K562 (cell line): ENCODE data around the gene APC2. TPM values are rescaled to one million over a fixed set of nuclear protein-coding genes. Genes with fewer than 3 reads are reported as not detected.

Experiments used
- ATAC-seq: fragments of 200-7000 bp; cut with Tn5 transposase; 3 replicates; pipeline ENCODE4 v1.9.1; 2020; ENCODE audit warnings: moderate library complexity
- BruUV-seq: library from RNA; stranded (reverse); fragments of 400-500 nt; replicated peaks from 2 replicates; lab custom pipeline; 2021; lab: Mats Ljungman, UMichigan
- CTCF ChIA-PET: fragments of 300-600 bp; formaldehyde crosslinking; extraction: SDS; loops from one replicate; lab custom pipeline; 2021; ENCODE audit warnings: low intra/inter-chr PET ratio; lab: Yijun Ruan, JAX
- POLR2A ChIA-PET: fragments of 300-600, 350-650 bp; sonication (Branson Sonifier 250); formaldehyde crosslinking; extraction: SDS; loops from one replicate; lab custom pipeline; 2021; ENCODE audit warnings: antibody characterized with exemption, inconsistent platforms; lab: Yijun Ruan, JAX
- DNase-seq, 4 experiments: peaks; one replicate each; pipeline versions ENCODE4 v3.0.0 to v3.0.0-alpha.2; 2011 to 2018; ENCODE audit warnings: low spot score in 3 of 4, mixed read lengths in 3 of 4; ENCODE audit errors: extremely low read depth in 1 of 4
- FAIRE-seq: peaks from 2 replicates; lab custom pipeline; 2011; peaks lifted over from hg19 to GRCh38; lab: Jason Lieb, UNC
- H2AFZ ChIP-seq: 2 replicates; pipeline ENCODE4 v1.6.0; 2011; ENCODE audit warnings: low read depth, low read length, control low read depth, inconsistent platforms
- H3K27ac ChIP-seq: fragments of 200-600 bp; 3 replicates; pipeline ENCODE4 v1.8.0; 2011; ENCODE audit warnings: low read depth, mild to moderate bottlenecking, control low read depth, inconsistent platforms, low read length, moderate library complexity, mixed read lengths; ENCODE audit errors: extremely low read depth
- H3K27me3 ChIP-seq, 2 experiments: fragments of 300-600 bp in 1 of 2; 2 replicates in 1 of 2; 3 replicates in 1 of 2; pipeline versions ENCODE4 v1.6.0 to v1.8.0; 2011; ENCODE audit warnings: inconsistent platforms in 2 of 2, low read length in 2 of 2, mild to moderate bottlenecking in 1 of 2, mixed read lengths in 1 of 2, moderate library complexity in 1 of 2; ENCODE audit not compliant: control insufficient read depth in 2 of 2, insufficient read depth in 2 of 2
- H3K36me3 ChIP-seq: fragments of 300-600 bp; 3 replicates; pipeline ENCODE4 v1.8.0; 2011; ENCODE audit warnings: mild to moderate bottlenecking, low read length, inconsistent platforms; ENCODE audit not compliant: control insufficient read depth, insufficient read depth
- H3K4me1 ChIP-seq, 2 experiments: fragments of 200-600 bp in 1 of 2; replicated peaks in 1 of 2; 2 replicates in 1 of 2; 3 replicates in 1 of 2; pipeline versions ENCODE4 v1.5.1 to v1.8.0; 2011; ENCODE audit warnings: inconsistent platforms in 2 of 2, low read length in 2 of 2, mild to moderate bottlenecking in 1 of 2, mixed read lengths in 1 of 2, moderate library complexity in 1 of 2; ENCODE audit not compliant: control insufficient read depth in 2 of 2, insufficient read depth in 2 of 2
- H3K4me2 ChIP-seq: 2 replicates; pipeline ENCODE4 v1.6.1; 2011; ENCODE audit warnings: low read length, control low read depth, inconsistent platforms, mixed read lengths; ENCODE audit not compliant: insufficient read depth
- H3K4me3 ChIP-seq: fragments of 200-600 bp; sonication (generic), shearing (Covaris generic); 2 replicates; pipeline ENCODE4 v1.5.1; 2016; ENCODE audit warnings: control low read depth, inconsistent platforms
- H3K79me2 ChIP-seq: fragments of 200-600 bp; 3 replicates; pipeline ENCODE4 v1.8.0; 2011; ENCODE audit warnings: low read length, inconsistent platforms; ENCODE audit not compliant: control insufficient read depth, insufficient read depth
- H3K9ac ChIP-seq, 2 experiments: 2 replicates each; pipeline versions ENCODE4 v1.6.0 to v1.6.1; 2011; ENCODE audit warnings: low read depth in 2 of 2, low read length in 2 of 2, control low read depth in 1 of 2, inconsistent platforms in 1 of 2, mild to moderate bottlenecking in 1 of 2, mixed read lengths in 1 of 2; ENCODE audit not compliant: insufficient read depth in 1 of 2
- H3K9me1 ChIP-seq: one replicate; pipeline ENCODE4 v1.6.0; 2011; ENCODE audit warnings: inconsistent platforms, mild to moderate bottlenecking, low read length, moderate library complexity; ENCODE audit not compliant: control insufficient read depth, insufficient read depth
- H3K9me3 ChIP-seq: replicated peaks from 2 replicates; pipeline ENCODE4 v1.5.1; 2011; ENCODE audit warnings: low read depth, low read length, inconsistent platforms; ENCODE audit not compliant: control insufficient read depth, insufficient read depth
- H4K20me1 ChIP-seq: replicated peaks from 2 replicates; pipeline ENCODE4 v1.6.1; 2011; ENCODE audit warnings: low read length, inconsistent platforms, mixed read lengths; ENCODE audit not compliant: control insufficient read depth, insufficient read depth
- FIP1L1 ChIP-seq: fragments of 200-400 bp; formaldehyde crosslinking; IDR thresholded peaks from 2 replicates; pipeline ENCODE4 v1.6.1; 2018; ENCODE audit warnings: mild to moderate bottlenecking, low read depth, low read length; ENCODE audit not compliant: poor library complexity, severe bottlenecking
- HSF4 ChIP-seq: fragments of 250-450 bp; sonication (Bioruptor Pico); IDR thresholded peaks from 2 replicates; pipeline ENCODE4 v2.1.2; 2022; ENCODE audit warnings: mild to moderate bottlenecking, moderate library complexity, borderline replicate concordance
- KLF1 ChIP-seq: fragments of 450-650 bp; IDR thresholded peaks from 2 replicates; pipeline ENCODE4 v1.6.1; 2016; ENCODE audit warnings: missing genetic modification characterization, missing compliant biosample characterization
- NFYB ChIP-seq: IDR thresholded peaks from 2 replicates; pipeline ENCODE4 v1.6.1; 2011; ENCODE audit warnings: mild to moderate bottlenecking, moderate library complexity; ENCODE audit not compliant: insufficient read length; ENCODE audit errors: extremely low read depth
- NUFIP1 ChIP-seq: fragments of 450-650 bp; IDR thresholded peaks from 2 replicates; pipeline ENCODE4 v1.6.1; 2018; ENCODE audit not compliant: partially characterized antibody
- POLR3A ChIP-seq: IDR thresholded peaks from 2 replicates; pipeline ENCODE4 v1.6.1; 2011; ENCODE audit warnings: borderline replicate concordance, mild to moderate bottlenecking, moderate library complexity; ENCODE audit not compliant: insufficient read length, insufficient read depth; ENCODE audit errors: extremely low read depth
- RAD51 ChIP-seq: fragments of 450-650 bp; IDR thresholded peaks from 2 replicates; pipeline ENCODE4 v1.7.1; 2016; ENCODE audit warnings: low read depth, mild to moderate bottlenecking, borderline replicate concordance
- RBFOX2 ChIP-seq: fragments of 200-400 bp; formaldehyde crosslinking; IDR thresholded peaks from 2 replicates; pipeline ENCODE4 v1.6.1; 2017; ENCODE audit warnings: low read depth, mild to moderate bottlenecking, low read length, moderate library complexity
- RBM22 ChIP-seq: fragments of 200-400 bp; formaldehyde crosslinking; IDR thresholded peaks from 2 replicates; pipeline ENCODE4 v1.6.1; 2018; ENCODE audit warnings: low read length, low read depth; ENCODE audit not compliant: poor library complexity, severe bottlenecking
- TCFL5 ChIP-seq: fragments of 250-450 bp; sonication (Bioruptor Pico); conservative IDR thresholded peaks from 2 replicates; pipeline ENCODE4 v1.6.1; 2021; ENCODE audit warnings: mild to moderate bottlenecking, moderate library complexity, matching md5 sums
- YY1 ChIP-seq, 3 experiments: IDR thresholded peaks; 2 replicates each; pipeline ENCODE4 v1.6.1; 2011; ENCODE audit warnings: low read length in 2 of 3, mild to moderate bottlenecking in 2 of 3, moderate library complexity in 2 of 3, borderline replicate concordance in 1 of 3, control low read depth in 1 of 3, low read depth in 1 of 3; ENCODE audit not compliant: insufficient read depth in 3 of 3, insufficient replicate concordance in 2 of 3, control insufficient read depth in 1 of 3, insufficient read length in 1 of 3; ENCODE audit errors: extremely low read depth in 1 of 3
- ZBTB17 ChIP-seq: fragments of 450-650 bp; formaldehyde crosslinking; IDR thresholded peaks from 2 replicates; pipeline ENCODE4 v1.4.0; 2020; ENCODE audit warnings: mild to moderate bottlenecking
- ZBTB33 ChIP-seq: sonication (generic); formaldehyde crosslinking; IDR thresholded peaks from 2 replicates; pipeline ENCODE4 v1.8.1; 2023; ENCODE audit warnings: mild to moderate bottlenecking, missing genetic modification reagents
- ZNF436 ChIP-seq: fragments of 250-450, 450-650 bp; sonication (Bioruptor Pico); formaldehyde crosslinking; IDR thresholded peaks from 2 replicates; pipeline ENCODE4 v1.7.0; 2020; ENCODE audit warnings: mild to moderate bottlenecking
- ZNF766 ChIP-seq: fragments of 200-800 bp; sonication (Bioruptor generic); conservative IDR thresholded peaks from 2 replicates; pipeline ENCODE4 v1.6.1; 2016; ENCODE audit warnings: missing genetic modification characterization, missing compliant biosample characterization
- WGBS: fragments of 100-300 bp; shearing (Covaris generic); methylation state at CpG from one replicate; pipeline ENCODE4 v1.1.6; 2016; ENCODE audit warnings: low coverage, mixed read lengths; ENCODE audit not compliant: insufficient coverage; ENCODE audit errors: missing lambda C conversion rate; 5-methylcytosine and 5-hydroxymethylcytosine counted together
- in situ Hi-C: fragments of 300-500 bp; cut with MboI; formaldehyde crosslinking; loops from 4 replicates; pipeline ENCODE4 v1.15.0; 2018; ENCODE audit warnings: inconsistent platforms, mixed read lengths
- intact Hi-C: fragments of 100-400 bp; cut with micrococcal nuclease; formaldehyde crosslinking; loops from 2 replicates; pipeline ENCODE4 v1.14.2; 2022
- polyA plus RNA-seq, 8 experiments: library from polyadenylated mRNA; depleted of rRNA in 4 of 8; stranded (reverse) in 5 of 8; unstranded in 3 of 8; fragments of >200 nt; fragmentation: Nextera tagmentation in 2 of 8; fragmentation: Illumina TruSeq in 1 of 8; extraction: Ambion mirVana in 2 of 8; extraction: Trizol in 1 of 8; gene quantifications; 2 replicates each; pipeline versions ENCODE4 v1.2.1 to v1.2.3, GENCODE V29; 2011 to 2014; ENCODE audit warnings: inconsistent platforms in 1 of 8, missing spikeins in 1 of 8
- total RNA-seq, 7 experiments: library from RNA; depleted of rRNA in 6 of 7; stranded (reverse); fragments of >200 nt in 6 of 7; fragmentation: Illumina TruSeq in 2 of 7; extraction: Trizol in 2 of 7; gene quantifications; 2 replicates each; pipeline versions ENCODE4 v1.2.1 to v1.2.3, GENCODE V29; 2011 to 2021; ENCODE audit warnings: low replicate concordance in 1 of 7
- TF ChIP-seq, protein P1 (sequence below): IDR thresholded peaks from 2 replicates; pipeline ENCODE4 v1.6.1; 2012; ENCODE audit warnings: low read depth, low read length, improper control_type of control experiment, borderline replicate concordance

The APC2 gene
- total and polyA plus RNA-seq, 9 of the 15 experiments (the other 6 are each of a cell fraction or from before 2014, with no cell fraction given): 0.01 to 0.40 (median 0.05) TPM; not detected in 3

GRCh38 chr19:1472231-1473084, 22.5 kb downstream of the APC2 start:
- intact Hi-C loops: no loop called here
- H3K9me3 ChIP-seq: no peaks in the 10 kb centered on the region; the same call in 1 of the 2 replicates
- no peak overlapping the region for H2AFZ ChIP-seq
- no peak for FAIRE-seq
- H3K4me1 ChIP-seq: peaks cover 8 to 87% of the 10 kb centered on the region in 2 experiments
- ChIA-PET CTCF (no interaction called here), POLR2A (interaction anchor here (1.4 to 1.9 kb wide), 4 partner anchors 13 to 30 kb away, joined by 6 to 10 read pairs (median 8); no protein-coding TSS in a partner anchor)
- H4K20me1 ChIP-seq: peaks cover 18% of the 10 kb centered on the region
- ATAC-seq: no peak
- WGBS: 75% methylated on average over 40 of the region's 44 CpGs
- no peaks in the 10 kb centered on the region for H3K27me3 ChIP-seq
- H3K27ac ChIP-seq: no peak overlapping the region
- H3K4me3 ChIP-seq: no peak overlapping the region
- H3K9ac ChIP-seq: peak overlapping the region in 1 of 2 experiments; percentile 75; a peak in 2 of 4 replicates
- H3K36me3 ChIP-seq: peaks cover 32% of the 10 kb centered on the region; the same call in 2 of the 3 replicates
- no TSS peak for BruUV-seq
- in situ Hi-C loops: no loop called here
- H3K79me2 ChIP-seq: peaks cover 44% of the 10 kb centered on the region
- H3K4me2 ChIP-seq: no peak overlapping the region
- DNase-seq: no peak
- H3K9me1 ChIP-seq: no peaks in the 10 kb centered on the region
- TF ChIP-seq ZBTB17 (CRISPR knock-in tag): no peak
- TF ChIP-seq HSF4 (CRISPR knock-in tag): no peak
- TF ChIP-seq ZNF766: no peak
- TF ChIP-seq FIP1L1: peak; percentile 58
- no peak for TF ChIP-seq ZNF436 (CRISPR knock-in tag)
- no peak for TF ChIP-seq NFYB
- TF ChIP-seq NUFIP1: no peak
- peak; percentile 64; the same call in 1 of the 2 replicates for TF ChIP-seq ZBTB33 (CRISPR knock-in tag)
- TF ChIP-seq RBM22: peak; percentile 11
- TF ChIP-seq RAD51: no peak
- no peak for TF ChIP-seq KLF1 (tag)
- TF ChIP-seq TCFL5 (CRISPR knock-in tag): no peak
- TF ChIP-seq POLR3A: no peak
- peak in 1 of 3 experiments; percentile 24 for TF ChIP-seq YY1 (IDR thresholded peaks at IDR 0.05; ENCODE audit: borderline replicate concordance in 1 of 3, control insufficient read depth in 1 of 3, extremely low read depth in 1 of 3, insufficient read depth in 3 of 3, insufficient read length in 1 of 3, insufficient replicate concordance in 2 of 3, low read depth in 1 of 3, low read length in 2 of 3)
- TF ChIP-seq, protein P1, sequence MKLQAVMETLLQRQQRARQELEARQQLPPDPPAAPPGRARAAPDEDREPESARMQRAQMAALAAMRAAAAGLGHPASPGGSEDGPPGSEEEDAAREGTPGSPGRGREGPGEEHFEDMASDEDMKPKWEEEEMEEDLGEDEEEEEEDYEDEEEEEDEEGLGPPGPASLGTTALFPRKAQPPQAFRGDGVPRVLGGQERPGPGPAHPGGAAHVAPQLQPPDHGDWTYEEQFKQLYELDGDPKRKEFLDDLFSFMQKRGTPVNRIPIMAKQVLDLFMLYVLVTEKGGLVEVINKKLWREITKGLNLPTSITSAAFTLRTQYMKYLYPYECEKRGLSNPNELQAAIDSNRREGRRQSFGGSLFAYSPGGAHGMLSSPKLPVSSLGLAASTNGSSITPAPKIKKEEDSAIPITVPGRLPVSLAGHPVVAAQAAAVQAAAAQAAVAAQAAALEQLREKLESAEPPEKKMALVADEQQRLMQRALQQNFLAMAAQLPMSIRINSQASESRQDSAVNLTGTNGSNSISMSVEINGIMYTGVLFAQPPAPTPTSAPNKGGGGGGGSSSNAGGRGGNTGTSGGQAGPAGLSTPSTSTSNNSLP: no peak
- TF ChIP-seq RBFOX2: peak; percentile 35; the same call in 1 of the 2 replicates
